Ishikawa (cell line): ENCODE data around the gene RNF186.

Source experiments
- CREB1 ChIP-seq: IDR thresholded peaks from 2 replicates; pipeline ENCODE4 v1.6.1; 2012; ENCODE audit warnings: low read depth
- EP300 ChIP-seq: IDR thresholded peaks from 2 replicates; pipeline ENCODE4 v1.6.1; 2012; ENCODE audit warnings: borderline replicate concordance
- FOXM1 ChIP-seq: IDR thresholded peaks from 2 replicates; pipeline ENCODE4 v1.6.1; 2012; ENCODE audit warnings: low read depth, borderline replicate concordance
- NFIC ChIP-seq: IDR thresholded peaks from 2 replicates; pipeline ENCODE4 v1.6.1; 2012
- RAD21 ChIP-seq: IDR thresholded peaks from 2 replicates; pipeline ENCODE4 v1.6.1; 2012; ENCODE audit warnings: low read depth
- TAF1 ChIP-seq: IDR thresholded peaks from 2 replicates; pipeline ENCODE4 v1.6.1; 2012; ENCODE audit warnings: low read depth, mild to moderate bottlenecking
- TEAD4 ChIP-seq: IDR thresholded peaks from 2 replicates; pipeline ENCODE4 v1.6.1; 2012
- ZBTB7A ChIP-seq: IDR thresholded peaks from 2 replicates; pipeline ENCODE4 v1.6.1; 2012; ENCODE audit warnings: low read depth
- TF ChIP-seq, protein P1 (sequence below): IDR thresholded peaks from 2 replicates; pipeline ENCODE4 v1.6.1; 2012
- TF ChIP-seq, protein P2 (sequence below): IDR thresholded peaks from 2 replicates; pipeline ENCODE4 v1.6.1; 2012; ENCODE audit warnings: low read depth, mild to moderate bottlenecking
- TF ChIP-seq, protein P3 (sequence below): IDR thresholded peaks from 2 replicates; pipeline ENCODE4 v1.6.1; 2012

GRCh38 chr1:19773485-19773884 is 41.6 kb downstream of the RNF186 start:
- TF ChIP-seq EP300: no peak
- TF ChIP-seq TAF1: no peak
- no peak for TF ChIP-seq CREB1
- TF ChIP-seq FOXM1: no peak
- no peak for TF ChIP-seq ZBTB7A
- TF ChIP-seq, protein P1, sequence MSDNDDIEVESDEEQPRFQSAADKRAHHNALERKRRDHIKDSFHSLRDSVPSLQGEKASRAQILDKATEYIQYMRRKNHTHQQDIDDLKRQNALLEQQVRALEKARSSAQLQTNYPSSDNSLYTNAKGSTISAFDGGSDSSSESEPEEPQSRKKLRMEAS: no peak
- TF ChIP-seq, protein P2, sequence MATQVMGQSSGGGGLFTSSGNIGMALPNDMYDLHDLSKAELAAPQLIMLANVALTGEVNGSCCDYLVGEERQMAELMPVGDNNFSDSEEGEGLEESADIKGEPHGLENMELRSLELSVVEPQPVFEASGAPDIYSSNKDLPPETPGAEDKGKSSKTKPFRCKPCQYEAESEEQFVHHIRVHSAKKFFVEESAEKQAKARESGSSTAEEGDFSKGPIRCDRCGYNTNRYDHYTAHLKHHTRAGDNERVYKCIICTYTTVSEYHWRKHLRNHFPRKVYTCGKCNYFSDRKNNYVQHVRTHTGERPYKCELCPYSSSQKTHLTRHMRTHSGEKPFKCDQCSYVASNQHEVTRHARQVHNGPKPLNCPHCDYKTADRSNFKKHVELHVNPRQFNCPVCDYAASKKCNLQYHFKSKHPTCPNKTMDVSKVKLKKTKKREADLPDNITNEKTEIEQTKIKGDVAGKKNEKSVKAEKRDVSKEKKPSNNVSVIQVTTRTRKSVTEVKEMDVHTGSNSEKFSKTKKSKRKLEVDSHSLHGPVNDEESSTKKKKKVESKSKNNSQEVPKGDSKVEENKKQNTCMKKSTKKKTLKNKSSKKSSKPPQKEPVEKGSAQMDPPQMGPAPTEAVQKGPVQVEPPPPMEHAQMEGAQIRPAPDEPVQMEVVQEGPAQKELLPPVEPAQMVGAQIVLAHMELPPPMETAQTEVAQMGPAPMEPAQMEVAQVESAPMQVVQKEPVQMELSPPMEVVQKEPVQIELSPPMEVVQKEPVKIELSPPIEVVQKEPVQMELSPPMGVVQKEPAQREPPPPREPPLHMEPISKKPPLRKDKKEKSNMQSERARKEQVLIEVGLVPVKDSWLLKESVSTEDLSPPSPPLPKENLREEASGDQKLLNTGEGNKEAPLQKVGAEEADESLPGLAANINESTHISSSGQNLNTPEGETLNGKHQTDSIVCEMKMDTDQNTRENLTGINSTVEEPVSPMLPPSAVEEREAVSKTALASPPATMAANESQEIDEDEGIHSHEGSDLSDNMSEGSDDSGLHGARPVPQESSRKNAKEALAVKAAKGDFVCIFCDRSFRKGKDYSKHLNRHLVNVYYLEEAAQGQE: no peak
- no peak for TF ChIP-seq TEAD4
- TF ChIP-seq RAD21: no peak
- TF ChIP-seq, protein P3, sequence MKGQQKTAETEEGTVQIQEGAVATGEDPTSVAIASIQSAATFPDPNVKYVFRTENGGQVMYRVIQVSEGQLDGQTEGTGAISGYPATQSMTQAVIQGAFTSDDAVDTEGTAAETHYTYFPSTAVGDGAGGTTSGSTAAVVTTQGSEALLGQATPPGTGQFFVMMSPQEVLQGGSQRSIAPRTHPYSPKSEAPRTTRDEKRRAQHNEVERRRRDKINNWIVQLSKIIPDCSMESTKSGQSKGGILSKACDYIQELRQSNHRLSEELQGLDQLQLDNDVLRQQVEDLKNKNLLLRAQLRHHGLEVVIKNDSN: no peak
- no peak for TF ChIP-seq NFIC
